Measurements from ENCODE around the gene KLHL30. TPM values are rescaled to one million over a fixed set of nuclear protein-coding genes. Genes with fewer than 3 reads are reported as not detected.
"Not testable (repeated sequence)": the region's sequence is repeated elsewhere in the genome, so short reads cannot be mapped to it uniquely, and the experiment has no call there.

Gene KLHL30
- total RNA-seq, 1 donor from 2014 or later: 0.25 TPM

GRCh38 chr2:238169048-238169707 lies 30.7 kb downstream of the KLHL30 start:
- Histone ChIP-seq H3K4me3 (no peak overlapping the region), H3K27ac (no peak overlapping the region), H3K27me3 (no peaks in the 10 kb centered on the region), H3K9me3 (no peaks in the 10 kb centered on the region), H3K36me3 (peaks cover 0 to 40% of the 10 kb centered on the region in 2 donors), H3K4me1 (peaks cover 24% of the 10 kb centered on the region)
- intact Hi-C loops (cut with DNase I): no loop called here
- no peak for TF ChIP-seq POLR2A (IDR thresholded peaks at IDR 0.05)
- TF ChIP-seq POLR2AphosphoS5 (IDR thresholded peaks at IDR 0.05; ENCODE audit: insufficient read depth in 1 of 2, low read depth in 1 of 2): no peak
- TF ChIP-seq CTCF (IDR thresholded peaks at IDR 0.05): no peak
- DNase-seq (ENCODE audit: extremely low spot score in 2 of 2): no peak

- intact Hi-C loops (cut with DNase I): no loop called here
- Histone ChIP-seq H3K36me3 (peaks cover 0 to 46% of the 10 kb centered on the region in 2 donors), H3K27ac (peak overlapping the region; percentile 59), H3K9me3 (no peaks in the 10 kb centered on the region), H3K27me3 (no peaks in the 10 kb centered on the region), H3K4me1 (peaks cover 22% of the 10 kb centered on the region), H3K4me3 (no peak overlapping the region)
- TF ChIP-seq POLR2AphosphoS5 (IDR thresholded peaks at IDR 0.05; ENCODE audit: insufficient read depth in 1 of 2, low read depth in 1 of 2) (no peak), POLR2A (IDR thresholded peaks at IDR 0.05) (no peak), CTCF (IDR thresholded peaks at IDR 0.05) (no peak)
- DNase-seq (ENCODE audit: extremely low spot score in 2 of 2): no peak
Observed at GRCh38 chr2:238169708-238170251, 31.3 kb downstream of the KLHL30 start.

GRCh38 chr2:238170386-238171071 lies 32.1 kb downstream of the KLHL30 start:
- no peak for DNase-seq (ENCODE audit: extremely low spot score in 2 of 2)
- intact Hi-C loops (cut with DNase I): no loop called here
- Histone ChIP-seq H3K27ac (peak overlapping the region; percentile 59), H3K4me1 (peaks cover 22% of the 10 kb centered on the region), H3K9me3 (no peaks in the 10 kb centered on the region), H3K4me3 (no peak overlapping the region), H3K36me3 (peaks cover 0 to 47% of the 10 kb centered on the region in 2 donors), H3K27me3 (no peaks in the 10 kb centered on the region)
- TF ChIP-seq CTCF (IDR thresholded peaks at IDR 0.05): no peak
- no peak for TF ChIP-seq POLR2A (IDR thresholded peaks at IDR 0.05)
- no peak for TF ChIP-seq POLR2AphosphoS5 (IDR thresholded peaks at IDR 0.05; ENCODE audit: insufficient read depth in 1 of 2, low read depth in 1 of 2)

GRCh38 chr2:238171072-238171431 lies 32.6 kb downstream of the KLHL30 start:
- H3K27me3 ChIP-seq; H3K27ac ChIP-seq; H3K9me3 ChIP-seq; DNase-seq (ENCODE audit: extremely low spot score in 2 of 2); intact Hi-C loops (cut with DNase I); H3K4me3 ChIP-seq: not testable (repeated sequence)
- H3K36me3 ChIP-seq: peaks cover 0 to 47% of the 10 kb centered on the region in 2 donors
- H3K4me1 ChIP-seq: peaks cover 22% of the 10 kb centered on the region

GRCh38 chr2:238171575-238172187 lies 33.2 kb downstream of the KLHL30 start:
- H3K27ac ChIP-seq: no peak overlapping the region
- H3K4me1 ChIP-seq: peaks cover 22% of the 10 kb centered on the region
- intact Hi-C loops (cut with DNase I): no loop called here

More at GRCh38 chr2:238171575-238172187, 33.2 kb downstream of the KLHL30 start:
- TF ChIP-seq POLR2AphosphoS5 (IDR thresholded peaks at IDR 0.05; ENCODE audit: insufficient read depth in 1 of 2, low read depth in 1 of 2): no peak
- TF ChIP-seq POLR2A (IDR thresholded peaks at IDR 0.05): no peak
- TF ChIP-seq CTCF (IDR thresholded peaks at IDR 0.05): no peak
- Histone ChIP-seq H3K4me3 (no peak overlapping the region), H3K36me3 (peaks cover 0 to 48% of the 10 kb centered on the region in 2 donors), H3K9me3 (no peaks in the 10 kb centered on the region), H3K27me3 (no peaks in the 10 kb centered on the region)
- DNase-seq (ENCODE audit: extremely low spot score in 2 of 2): no peak

All from vagina (tissue), 2 donors.